ENCODE data around the gene PTPRN2.

- TF ChIP-seq, protein P1, sequence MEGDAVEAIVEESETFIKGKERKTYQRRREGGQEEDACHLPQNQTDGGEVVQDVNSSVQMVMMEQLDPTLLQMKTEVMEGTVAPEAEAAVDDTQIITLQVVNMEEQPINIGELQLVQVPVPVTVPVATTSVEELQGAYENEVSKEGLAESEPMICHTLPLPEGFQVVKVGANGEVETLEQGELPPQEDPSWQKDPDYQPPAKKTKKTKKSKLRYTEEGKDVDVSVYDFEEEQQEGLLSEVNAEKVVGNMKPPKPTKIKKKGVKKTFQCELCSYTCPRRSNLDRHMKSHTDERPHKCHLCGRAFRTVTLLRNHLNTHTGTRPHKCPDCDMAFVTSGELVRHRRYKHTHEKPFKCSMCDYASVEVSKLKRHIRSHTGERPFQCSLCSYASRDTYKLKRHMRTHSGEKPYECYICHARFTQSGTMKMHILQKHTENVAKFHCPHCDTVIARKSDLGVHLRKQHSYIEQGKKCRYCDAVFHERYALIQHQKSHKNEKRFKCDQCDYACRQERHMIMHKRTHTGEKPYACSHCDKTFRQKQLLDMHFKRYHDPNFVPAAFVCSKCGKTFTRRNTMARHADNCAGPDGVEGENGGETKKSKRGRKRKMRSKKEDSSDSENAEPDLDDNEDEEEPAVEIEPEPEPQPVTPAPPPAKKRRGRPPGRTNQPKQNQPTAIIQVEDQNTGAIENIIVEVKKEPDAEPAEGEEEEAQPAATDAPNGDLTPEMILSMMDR (IDR thresholded peaks at IDR 0.05), result no peak
- TF ChIP-seq TCF7L2 (IDR thresholded peaks at IDR 0.05; ENCODE audit: low read depth, low read length), result no peak
Observed at GRCh38 chr7:158008267-158008666, 579.4 kb downstream of the PTPRN2 start.
